GM06990 (cell line): ENCODE results near the gene ATP11A.

Experiments used
- DNase-seq: peaks from one replicate; pipeline ENCODE4 v3.0.0-alpha.2; 2011; ENCODE audit not compliant: insufficient read length; ENCODE audit errors: extremely low read depth
- H3K27me3 ChIP-seq: replicated peaks from 2 replicates; pipeline ENCODE4 v1.6.0; 2011; ENCODE audit warnings: low read length; ENCODE audit not compliant: control insufficient read depth, insufficient read depth
- H3K36me3 ChIP-seq: 2 replicates; pipeline ENCODE4 v1.5.1; 2011; ENCODE audit warnings: low read length; ENCODE audit not compliant: control insufficient read depth, insufficient read depth
- H3K4me3 ChIP-seq: replicated peaks from 2 replicates; pipeline ENCODE4 v1.5.1; 2011; ENCODE audit warnings: low read depth, mild to moderate bottlenecking, control low read depth, low read length
- TF ChIP-seq, protein P1 (sequence below): IDR thresholded peaks from 2 replicates; pipeline ENCODE4 v1.5.1; 2011; ENCODE audit warnings: low read length, control low read depth, mild to moderate bottlenecking, inconsistent platforms; ENCODE audit not compliant: insufficient read depth, poor library complexity, severe bottlenecking

ATP11A gene

GRCh38 chr13:112904436-112904960, 214.7 kb downstream of the ATP11A start:
- H3K4me3 ChIP-seq: no peak overlapping the region
- no peak for DNase-seq
- TF ChIP-seq, protein P1, sequence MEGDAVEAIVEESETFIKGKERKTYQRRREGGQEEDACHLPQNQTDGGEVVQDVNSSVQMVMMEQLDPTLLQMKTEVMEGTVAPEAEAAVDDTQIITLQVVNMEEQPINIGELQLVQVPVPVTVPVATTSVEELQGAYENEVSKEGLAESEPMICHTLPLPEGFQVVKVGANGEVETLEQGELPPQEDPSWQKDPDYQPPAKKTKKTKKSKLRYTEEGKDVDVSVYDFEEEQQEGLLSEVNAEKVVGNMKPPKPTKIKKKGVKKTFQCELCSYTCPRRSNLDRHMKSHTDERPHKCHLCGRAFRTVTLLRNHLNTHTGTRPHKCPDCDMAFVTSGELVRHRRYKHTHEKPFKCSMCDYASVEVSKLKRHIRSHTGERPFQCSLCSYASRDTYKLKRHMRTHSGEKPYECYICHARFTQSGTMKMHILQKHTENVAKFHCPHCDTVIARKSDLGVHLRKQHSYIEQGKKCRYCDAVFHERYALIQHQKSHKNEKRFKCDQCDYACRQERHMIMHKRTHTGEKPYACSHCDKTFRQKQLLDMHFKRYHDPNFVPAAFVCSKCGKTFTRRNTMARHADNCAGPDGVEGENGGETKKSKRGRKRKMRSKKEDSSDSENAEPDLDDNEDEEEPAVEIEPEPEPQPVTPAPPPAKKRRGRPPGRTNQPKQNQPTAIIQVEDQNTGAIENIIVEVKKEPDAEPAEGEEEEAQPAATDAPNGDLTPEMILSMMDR: no peak
- no peaks in the 10 kb centered on the region for H3K36me3 ChIP-seq
- no peaks in the 10 kb centered on the region; the same call in 1 of the 2 replicates for H3K27me3 ChIP-seq

DNA sequence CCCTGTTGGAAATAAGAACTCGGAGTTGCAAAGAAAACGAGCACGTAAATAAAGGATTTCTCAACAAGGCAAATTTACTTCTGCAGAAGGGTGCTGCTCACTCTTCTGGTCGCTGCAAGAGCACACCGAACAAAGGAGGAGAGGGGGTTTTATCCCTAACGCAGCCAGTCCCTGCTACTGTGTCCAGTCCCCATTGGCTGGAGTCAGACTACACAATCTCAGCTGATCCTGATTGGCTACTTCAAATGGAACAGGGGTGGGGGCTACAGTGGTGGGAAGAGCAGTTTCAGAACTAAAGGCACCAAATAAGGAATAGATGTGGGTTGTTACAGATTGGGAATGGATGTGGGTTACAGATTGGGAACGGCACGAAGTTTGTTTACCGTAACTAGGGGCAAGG, 215.2 kb downstream of the ATP11A start:
- Histone ChIP-seq H3K27me3 (no peaks in the 10 kb centered on the region; the same call in 1 of the 2 replicates), H3K4me3 (no peak overlapping the region), H3K36me3 (no peaks in the 10 kb centered on the region)
- TF ChIP-seq, protein P1: no peak
- no peak for DNase-seq

- no peak overlapping the region for H3K4me3 ChIP-seq
- DNase-seq: no peak
- TF ChIP-seq, protein P1: no peak
- H3K27me3 ChIP-seq: no peaks in the 10 kb centered on the region; the same call in 1 of the 2 replicates
- H3K36me3 ChIP-seq: no peaks in the 10 kb centered on the region
Observed at GRCh38 chr13:112905619-112905989, 215.8 kb downstream of the ATP11A start.

DNA sequence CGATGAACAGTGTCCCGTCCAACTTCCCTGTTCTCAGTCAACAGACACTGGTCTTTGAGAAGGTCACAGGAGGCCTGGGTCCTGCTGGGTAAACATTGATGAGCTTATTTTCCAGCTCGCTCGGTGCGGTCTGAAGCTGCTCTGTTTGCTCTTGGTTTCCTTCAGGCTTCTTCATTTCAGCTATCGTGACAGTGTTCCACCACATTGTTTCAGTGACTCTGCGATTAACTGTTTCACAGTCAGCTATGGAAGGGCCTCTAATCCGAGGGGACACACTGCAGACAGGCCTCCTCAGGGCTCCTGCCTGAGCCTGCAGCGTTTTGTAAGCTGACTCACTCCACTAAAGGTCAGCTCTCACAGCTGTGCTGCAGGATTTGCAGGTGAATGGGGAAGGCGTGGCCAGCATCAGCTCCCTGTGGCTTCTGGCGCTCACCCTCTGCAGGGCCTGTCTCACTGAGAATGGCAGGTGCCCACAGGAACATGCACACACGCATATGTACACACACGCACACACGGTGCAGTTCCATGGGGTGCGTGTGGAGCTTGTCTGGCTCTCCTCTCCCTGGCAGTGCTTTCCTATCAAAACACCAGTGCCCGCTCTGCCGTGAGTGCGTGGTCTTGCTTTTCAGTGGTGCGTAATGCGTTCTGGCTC, 216.3 kb downstream of the ATP11A start:
- Histone ChIP-seq H3K36me3 (no peaks in the 10 kb centered on the region), H3K4me3 (no peak overlapping the region), H3K27me3 (no peaks in the 10 kb centered on the region; the same call in 1 of the 2 replicates)
- no peak for DNase-seq
- TF ChIP-seq, protein P1: no peak

GRCh38 chr13:112907286-112907685, 217.4 kb downstream of the ATP11A start:
- H3K27me3 ChIP-seq: no peaks in the 10 kb centered on the region; the same call in 1 of the 2 replicates
- no peak overlapping the region for H3K4me3 ChIP-seq
- H3K36me3 ChIP-seq: no peaks in the 10 kb centered on the region
- DNase-seq: no peak
- TF ChIP-seq, protein P1: no peak
